Measurements from ENCODE around the gene PSMA3.

DNA sequence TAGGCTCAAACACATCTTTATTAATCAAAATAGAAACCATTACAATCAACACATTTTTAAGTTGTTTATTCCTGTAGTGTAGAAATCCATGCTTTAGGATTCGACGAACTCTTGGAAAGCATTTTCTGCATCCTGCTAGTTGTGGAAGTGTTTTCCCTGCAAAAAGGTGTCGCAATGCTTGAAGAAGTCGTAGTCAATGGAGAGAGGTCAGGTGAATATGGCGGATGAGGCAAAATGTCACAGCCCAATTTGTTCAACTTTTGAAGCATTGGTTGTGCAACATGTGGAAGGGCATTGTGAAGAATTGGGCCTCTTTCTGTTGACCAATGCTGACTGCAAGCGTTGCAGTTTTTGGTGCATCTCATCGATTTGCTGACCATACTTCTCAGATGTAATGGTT, 49.6 kb downstream of the PSMA3 start:
- TF ChIP-seq, protein P1, sequence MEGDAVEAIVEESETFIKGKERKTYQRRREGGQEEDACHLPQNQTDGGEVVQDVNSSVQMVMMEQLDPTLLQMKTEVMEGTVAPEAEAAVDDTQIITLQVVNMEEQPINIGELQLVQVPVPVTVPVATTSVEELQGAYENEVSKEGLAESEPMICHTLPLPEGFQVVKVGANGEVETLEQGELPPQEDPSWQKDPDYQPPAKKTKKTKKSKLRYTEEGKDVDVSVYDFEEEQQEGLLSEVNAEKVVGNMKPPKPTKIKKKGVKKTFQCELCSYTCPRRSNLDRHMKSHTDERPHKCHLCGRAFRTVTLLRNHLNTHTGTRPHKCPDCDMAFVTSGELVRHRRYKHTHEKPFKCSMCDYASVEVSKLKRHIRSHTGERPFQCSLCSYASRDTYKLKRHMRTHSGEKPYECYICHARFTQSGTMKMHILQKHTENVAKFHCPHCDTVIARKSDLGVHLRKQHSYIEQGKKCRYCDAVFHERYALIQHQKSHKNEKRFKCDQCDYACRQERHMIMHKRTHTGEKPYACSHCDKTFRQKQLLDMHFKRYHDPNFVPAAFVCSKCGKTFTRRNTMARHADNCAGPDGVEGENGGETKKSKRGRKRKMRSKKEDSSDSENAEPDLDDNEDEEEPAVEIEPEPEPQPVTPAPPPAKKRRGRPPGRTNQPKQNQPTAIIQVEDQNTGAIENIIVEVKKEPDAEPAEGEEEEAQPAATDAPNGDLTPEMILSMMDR (conservative IDR thresholded peaks at IDR 0.05; ENCODE audit: low read depth, low read length): no peak
- no peak for TF ChIP-seq EZH2 (IDR thresholded peaks at IDR 0.05; ENCODE audit: borderline replicate concordance, low read depth, low read length, poor library complexity, severe bottlenecking)
